ENCODE data around the gene CTSA.

CTSA gene

DNA sequence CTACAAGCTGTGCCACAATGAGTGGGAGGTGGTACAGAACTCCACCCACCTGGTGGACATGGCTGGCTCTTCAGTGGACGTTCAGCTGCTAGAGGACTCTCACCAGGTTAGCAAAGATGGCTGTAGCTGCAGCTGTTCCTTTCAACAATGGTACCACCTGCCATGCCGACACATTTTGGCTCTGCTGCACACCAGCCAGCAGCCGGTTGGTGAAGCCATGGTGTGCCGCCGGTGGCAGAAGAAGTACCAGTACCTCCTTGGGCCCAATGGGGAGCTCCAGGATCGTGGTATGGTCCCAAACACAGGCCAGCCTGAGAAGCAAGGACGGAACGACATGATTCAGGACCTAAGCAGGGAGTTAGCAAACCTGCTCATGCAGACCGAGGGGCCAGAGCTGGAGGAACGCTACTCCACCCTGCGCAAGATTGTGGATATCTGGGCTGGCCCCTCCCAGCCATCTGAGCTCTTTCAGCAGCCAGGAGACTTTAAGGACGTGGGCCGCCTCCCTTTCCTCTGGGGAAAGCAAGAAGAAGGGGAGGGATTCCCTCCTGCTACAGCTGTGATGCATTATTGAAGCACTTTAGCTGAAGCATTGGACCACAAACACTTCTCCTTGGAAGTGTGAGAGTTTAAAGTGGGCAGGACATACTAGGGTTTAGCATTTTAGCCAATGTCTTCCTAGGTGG, 12.9 kb upstream of the CTSA start:
- no peak overlapping the region for H3K4me3 ChIP-seq (ENCODE audit: low read depth, low read length)
- no peak for DNase-seq (ENCODE audit: low read depth)
- TF ChIP-seq, protein P1, sequence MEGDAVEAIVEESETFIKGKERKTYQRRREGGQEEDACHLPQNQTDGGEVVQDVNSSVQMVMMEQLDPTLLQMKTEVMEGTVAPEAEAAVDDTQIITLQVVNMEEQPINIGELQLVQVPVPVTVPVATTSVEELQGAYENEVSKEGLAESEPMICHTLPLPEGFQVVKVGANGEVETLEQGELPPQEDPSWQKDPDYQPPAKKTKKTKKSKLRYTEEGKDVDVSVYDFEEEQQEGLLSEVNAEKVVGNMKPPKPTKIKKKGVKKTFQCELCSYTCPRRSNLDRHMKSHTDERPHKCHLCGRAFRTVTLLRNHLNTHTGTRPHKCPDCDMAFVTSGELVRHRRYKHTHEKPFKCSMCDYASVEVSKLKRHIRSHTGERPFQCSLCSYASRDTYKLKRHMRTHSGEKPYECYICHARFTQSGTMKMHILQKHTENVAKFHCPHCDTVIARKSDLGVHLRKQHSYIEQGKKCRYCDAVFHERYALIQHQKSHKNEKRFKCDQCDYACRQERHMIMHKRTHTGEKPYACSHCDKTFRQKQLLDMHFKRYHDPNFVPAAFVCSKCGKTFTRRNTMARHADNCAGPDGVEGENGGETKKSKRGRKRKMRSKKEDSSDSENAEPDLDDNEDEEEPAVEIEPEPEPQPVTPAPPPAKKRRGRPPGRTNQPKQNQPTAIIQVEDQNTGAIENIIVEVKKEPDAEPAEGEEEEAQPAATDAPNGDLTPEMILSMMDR (IDR thresholded peaks at IDR 0.05; ENCODE audit: insufficient read depth, low read depth, low read length, missing control alignments) = no peak

DNA sequence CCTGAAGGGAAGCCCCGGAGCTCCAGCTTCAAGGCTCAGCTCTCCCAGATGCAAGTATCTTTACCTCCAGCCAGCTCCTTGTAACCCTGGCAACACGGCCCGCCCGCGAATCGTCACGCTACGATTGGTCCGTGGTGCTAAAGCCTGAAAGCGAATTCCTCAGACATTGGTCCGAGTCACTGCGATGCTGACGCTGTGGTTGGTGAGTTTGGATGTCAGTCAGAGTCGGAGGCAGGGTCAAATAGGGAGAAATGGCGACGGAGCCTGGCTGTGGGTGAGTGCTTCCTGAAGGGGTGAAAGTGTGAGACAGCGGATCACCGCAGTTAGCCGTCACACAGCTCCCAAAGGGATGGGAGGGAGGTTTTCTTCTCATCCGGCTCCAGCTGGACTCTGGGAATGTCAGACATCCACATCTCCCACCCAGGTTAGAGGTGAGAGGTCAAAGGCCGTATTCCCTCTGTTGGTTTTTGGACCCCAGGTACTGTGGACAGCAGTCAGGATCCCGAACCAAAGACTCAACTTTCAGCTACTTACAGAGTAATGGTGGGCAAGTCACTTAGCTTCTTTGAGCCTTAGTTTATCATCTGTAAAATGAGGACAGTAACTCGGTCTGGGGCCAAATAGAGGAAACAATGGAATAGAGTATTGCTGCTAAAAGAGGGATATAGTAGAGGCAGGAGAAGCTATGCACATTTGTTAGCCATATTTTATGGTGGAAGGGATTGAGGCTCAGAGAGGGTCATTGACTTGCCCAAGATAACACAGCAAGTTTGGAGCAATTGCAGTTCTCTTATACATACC, 9.9 kb upstream of the CTSA start, which contains the start of gene ZSWIM1:
Gene ZSWIM1, plus strand, starts transcription at position 240 of the 801 bp plus-strand sequence. CDS start 1,366 bp downstream, outside the sequence.
- H3K4me3 ChIP-seq (ENCODE audit: low read depth, low read length) = peak within 1 kb of the TSS; percentile 78
- DNase-seq (ENCODE audit: low read depth) = peak; percentile 99
- TF ChIP-seq, protein P1 (IDR thresholded peaks at IDR 0.05; ENCODE audit: insufficient read depth, low read depth, low read length, missing control alignments) = no peak

DNA sequence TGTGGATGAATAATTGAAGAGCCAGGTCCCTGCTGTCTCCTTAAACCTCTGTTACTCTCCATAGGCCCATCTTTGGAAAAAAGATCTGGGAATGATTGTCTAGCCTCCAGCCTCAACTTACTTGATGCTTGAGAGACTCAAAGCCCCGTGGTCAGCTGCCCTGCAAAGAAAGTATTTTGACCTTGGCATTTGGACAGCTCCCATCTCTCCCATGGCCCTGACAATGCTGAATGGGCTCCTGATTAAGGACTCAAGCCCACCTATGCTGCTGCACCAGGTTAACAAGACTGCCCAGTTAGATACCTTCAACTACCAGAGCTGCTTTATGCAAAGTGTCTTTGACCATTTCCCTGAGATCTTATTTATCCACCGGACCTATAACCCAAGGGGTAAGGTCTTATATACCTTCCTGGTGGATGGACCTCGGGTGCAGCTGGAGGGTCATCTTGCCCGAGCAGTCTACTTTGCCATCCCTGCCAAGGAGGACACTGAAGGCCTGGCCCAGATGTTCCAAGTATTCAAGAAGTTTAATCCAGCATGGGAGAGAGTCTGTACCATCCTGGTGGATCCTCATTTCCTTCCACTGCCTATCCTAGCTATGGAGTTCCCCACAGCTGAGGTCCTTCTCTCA, 8.6 kb upstream of the CTSA start:
- H3K4me3 ChIP-seq (ENCODE audit: low read depth, low read length) = no peak overlapping the region
- DNase-seq (ENCODE audit: low read depth) = no peak
- TF ChIP-seq, protein P1 (IDR thresholded peaks at IDR 0.05; ENCODE audit: insufficient read depth, low read depth, low read length, missing control alignments) = no peak

DNA sequence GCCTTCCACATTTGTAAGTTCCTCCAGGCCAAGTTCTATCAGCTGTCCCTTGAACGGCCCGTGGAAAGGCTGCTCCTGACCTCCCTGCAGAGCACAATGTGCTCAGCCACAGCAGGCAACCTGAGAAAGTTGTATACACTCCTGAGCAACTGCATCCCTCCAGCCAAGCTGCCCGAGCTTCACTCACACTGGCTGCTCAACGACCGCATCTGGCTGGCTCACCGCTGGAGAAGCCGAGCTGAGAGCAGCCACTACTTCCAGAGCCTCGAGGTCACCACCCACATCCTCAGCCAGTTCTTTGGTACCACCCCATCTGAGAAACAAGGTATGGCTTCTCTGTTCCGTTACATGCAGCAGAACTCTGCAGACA, 8.1 kb upstream of the CTSA start:
- TF ChIP-seq, protein P1 (IDR thresholded peaks at IDR 0.05; ENCODE audit: insufficient read depth, low read depth, low read length, missing control alignments) = no peak
- no peak for DNase-seq (ENCODE audit: low read depth)
- H3K4me3 ChIP-seq (ENCODE audit: low read depth, low read length) = no peak overlapping the region

DNA sequence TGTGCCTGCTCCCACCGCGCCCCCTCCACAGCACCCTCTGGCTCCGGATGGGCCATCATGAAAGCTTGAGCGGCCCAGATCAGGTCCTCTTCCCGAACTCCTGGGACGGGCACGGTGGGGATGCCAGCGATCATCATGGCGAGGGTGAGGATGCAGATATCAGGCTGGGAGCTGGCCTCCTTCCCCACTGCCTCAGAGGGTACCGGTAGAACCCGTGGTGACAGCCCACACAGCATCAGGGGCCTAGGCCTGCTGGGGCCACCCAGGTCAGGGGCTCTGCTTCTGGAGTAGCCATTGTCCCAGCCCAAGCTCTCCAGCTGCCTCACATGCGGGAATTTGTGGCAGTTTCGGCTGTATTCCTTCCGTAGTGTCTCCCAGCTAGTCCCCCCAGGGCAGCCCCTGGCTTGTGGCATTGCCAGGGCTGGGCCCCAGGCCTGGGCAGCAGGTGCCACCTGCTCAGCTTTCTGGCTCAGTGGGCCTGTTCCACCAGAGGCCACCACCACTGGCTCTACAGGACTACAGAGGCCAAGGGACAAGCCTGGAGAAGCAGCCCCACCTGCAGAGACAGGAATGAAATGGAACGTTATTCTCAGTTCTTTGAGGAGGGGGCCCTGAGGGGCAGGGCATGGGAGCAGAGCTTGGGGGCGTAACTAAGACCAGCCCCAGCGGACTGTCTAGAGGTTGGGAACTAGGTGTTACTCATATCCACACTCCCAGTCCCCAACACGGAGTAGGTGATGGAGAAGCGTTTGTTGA, 4.4 kb upstream of the CTSA start:
- TF ChIP-seq, protein P1 (IDR thresholded peaks at IDR 0.05; ENCODE audit: insufficient read depth, low read depth, low read length, missing control alignments) = no peak
- DNase-seq (ENCODE audit: low read depth) = no peak
- no peak overlapping the region for H3K4me3 ChIP-seq (ENCODE audit: low read depth, low read length)

DNA sequence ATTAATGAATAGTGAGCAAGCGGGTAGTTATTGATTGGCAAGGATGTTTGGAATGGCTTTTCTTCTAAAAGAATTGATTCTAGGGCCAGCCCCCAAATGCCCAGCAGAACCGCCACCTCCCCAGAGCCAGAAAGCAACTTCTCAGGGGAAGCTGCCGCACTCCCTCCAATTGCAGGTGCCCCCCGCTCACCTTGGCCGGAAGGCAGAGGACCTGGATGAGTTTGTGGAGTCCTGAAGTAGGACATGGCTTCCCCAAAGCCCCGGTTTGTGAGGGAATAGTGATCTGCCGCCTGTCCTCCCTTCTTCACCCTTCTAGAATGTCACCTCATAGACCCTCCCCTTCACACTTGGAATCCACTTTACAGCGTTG, 3.8 kb upstream of the CTSA start, which contains the start of gene SPATA25:
Gene SPATA25, minus strand, starts transcription at position 277 of the 370 bp plus-strand sequence. Its CDS starts 32 bp downstream, at position 245.
- TF ChIP-seq, protein P1 (IDR thresholded peaks at IDR 0.05; ENCODE audit: insufficient read depth, low read depth, low read length, missing control alignments) = no peak
- no peak within 1 kb of the TSS for H3K4me3 ChIP-seq (ENCODE audit: low read depth, low read length)
- no peak for DNase-seq (ENCODE audit: low read depth)
